GM21526 (cell line): Measurements from ENCODE around the gene NUP62.

Experiments
- ATAC-seq: cut with Tn5 transposase; IDR thresholded peaks from one replicate; pipeline ENCODE4 v1.9.1; 2021; ENCODE audit warnings: moderate library complexity; ENCODE audit not compliant: unreplicated experiment, low FRiP score

The NUP62 gene

GRCh38 chr19:49907745-49908446, 21.4 kb downstream of the NUP62 start:
- no peak for ATAC-seq

- ATAC-seq = no peak
These were observed 22.3 kb downstream of the NUP62 start for GRCh38 chr19:49906879-49907564.

- no peak for ATAC-seq
These were observed 25.2 kb downstream of the NUP62 start for GRCh38 chr19:49904136-49904535.

- no peak for ATAC-seq
These were observed 32.3 kb downstream of the NUP62 start, which contains the start of gene IL4I1 for GRCh38 chr19:49896863-49897621. Gene IL4I1, minus strand, starts transcription at chr19:49896887. Its CDS starts 727 bp downstream, at chr19:49896160.

GRCh38 chr19:49895566-49896297, 33.6 kb downstream of the NUP62 start:
- ATAC-seq = no peak

- ATAC-seq = no peak
These were observed 34.3 kb downstream of the NUP62 start for GRCh38 chr19:49894879-49895565.

- no peak for ATAC-seq
These were observed 35.2 kb downstream of the NUP62 start for GRCh38 chr19:49894011-49894664.

- ATAC-seq = no peak
These were observed 36.6 kb downstream of the NUP62 start for GRCh38 chr19:49892716-49893115.

GRCh38 chr19:49891393-49891792, 37.9 kb downstream of the NUP62 start:
- ATAC-seq = no peak

- ATAC-seq = no peak
These were observed 38.7 kb downstream of the NUP62 start for GRCh38 chr19:49890349-49891311.

GRCh38 chr19:49889687-49890348, 39.5 kb downstream of the NUP62 start:
- ATAC-seq = no peak

- no peak for ATAC-seq
These were observed 40.1 kb downstream of the NUP62 start for GRCh38 chr19:49889038-49889686.

GRCh38 chr19:49888510-49888824, 40.8 kb downstream of the NUP62 start:
- no peak for ATAC-seq

GRCh38 chr19:49887665-49888509, 41.4 kb downstream of the NUP62 start:
- ATAC-seq = no peak

GRCh38 chr19:49887037-49887664, 42.2 kb downstream of the NUP62 start:
- no peak for ATAC-seq

GRCh38 chr19:49884760-49885159, 44.5 kb downstream of the NUP62 start:
- no peak for ATAC-seq
